Measurements from ENCODE around the gene JADE2. TPM values are rescaled to one million over a fixed set of nuclear protein-coding genes. Genes with fewer than 3 reads are reported as not detected.

JADE2 gene
- total RNA-seq, 2 donors from 2014 or later = 28.0 to 41.0 TPM

DNA sequence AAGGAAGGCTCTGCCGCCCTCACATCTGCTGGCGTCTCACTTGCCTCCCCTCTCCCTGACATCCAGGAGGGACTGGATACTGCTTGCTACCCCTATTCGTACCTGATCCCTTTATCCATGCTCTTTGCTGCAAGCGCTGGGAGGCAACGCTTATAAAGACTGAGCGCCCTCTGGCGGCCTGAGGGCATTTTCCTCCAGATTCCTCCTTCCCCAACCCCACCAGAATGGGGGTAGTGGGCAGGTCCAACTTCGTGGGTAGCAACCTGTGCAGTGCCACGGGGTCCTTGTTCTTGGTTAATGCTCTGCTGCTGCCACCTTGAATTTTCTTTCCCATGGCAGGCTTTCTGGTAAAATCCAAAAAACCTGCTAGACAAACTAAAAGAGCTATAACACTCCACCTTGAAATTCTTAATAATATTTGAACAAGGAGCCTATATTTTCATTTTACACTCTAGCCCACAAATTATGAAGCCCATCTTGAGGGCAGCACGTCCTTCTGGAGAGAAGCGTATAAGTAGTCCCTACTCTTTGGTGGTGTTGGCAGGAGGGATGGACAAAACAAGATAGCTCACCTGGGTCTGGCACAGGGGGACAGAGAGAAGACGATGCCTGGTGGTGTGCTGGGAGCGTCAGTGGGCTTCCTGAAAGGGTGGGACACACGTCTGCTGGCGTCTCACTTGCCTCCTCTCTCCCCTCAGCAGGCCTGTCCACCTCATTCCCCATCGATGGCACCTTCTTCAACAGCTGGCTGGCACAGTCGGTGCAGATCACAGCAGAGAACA, 52.5 kb downstream of the JADE2 start:
- Histone ChIP-seq H3K27ac (no peak overlapping the region), H3K4me3 (no peak overlapping the region), H3K9me3 (no peaks in the 10 kb centered on the region), H3K4me1 (peaks cover 15% of the 10 kb centered on the region), H3K36me3 (replicated peaks in 1 of 2; ENCODE audit: insufficient read depth in 1 of 2, low read depth in 2 of 2) (peaks cover 9 to 25% of the 10 kb centered on the region in 2 donors), H3K27me3 (no peaks in the 10 kb centered on the region)
- DNase-seq (peak; percentile 80 to 88 (median 82)), ATAC-seq (peak; percentile 73)
- TF ChIP-seq POLR2A (IDR thresholded peaks at IDR 0.05) (no peak), CTCF (IDR thresholded peaks at IDR 0.05) (peak; percentile 64 to 88 (median 81))
- intact Hi-C loops (cut with DNase I) = loop anchor here (5.0 to 10.0 kb wide), 3 partner anchors 46 to 276 kb away; no protein-coding TSS in a partner anchor
- 36 to 41% methylated on average over 16 to 17 of the region's 17 CpGs for WGBS, 2 donors

DNA sequence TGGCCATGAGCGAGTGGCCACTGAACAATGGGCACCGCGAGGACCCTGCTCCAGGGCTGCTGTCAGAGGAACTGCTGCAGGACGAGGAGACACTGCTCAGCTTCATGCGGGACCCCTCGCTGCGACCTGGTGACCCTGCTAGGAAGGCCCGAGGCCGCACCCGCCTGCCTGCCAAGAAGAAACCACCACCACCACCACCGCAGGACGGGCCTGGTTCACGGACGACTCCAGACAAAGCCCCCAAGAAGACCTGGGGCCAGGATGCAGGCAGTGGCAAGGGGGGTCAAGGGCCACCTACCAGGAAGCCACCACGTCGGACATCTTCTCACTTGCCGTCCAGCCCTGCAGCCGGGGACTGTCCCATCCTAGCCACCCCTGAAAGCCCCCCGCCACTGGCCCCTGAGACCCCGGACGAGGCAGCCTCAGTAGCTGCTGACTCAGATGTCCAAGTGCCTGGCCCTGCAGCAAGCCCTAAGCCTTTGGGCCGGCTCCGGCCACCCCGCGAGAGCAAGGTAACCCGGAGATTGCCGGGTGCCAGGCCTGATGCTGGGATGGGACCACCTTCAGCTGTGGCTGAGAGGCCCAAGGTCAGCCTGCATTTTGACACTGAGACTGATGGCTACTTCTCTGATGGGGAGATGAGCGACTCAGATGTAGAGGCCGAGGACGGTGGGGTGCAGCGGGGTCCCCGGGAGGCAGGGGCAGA, 53.3 kb downstream of the JADE2 start:
- no peak for ATAC-seq
- 93 to 96% methylated on average over 7 to 32 of the region's 32 CpGs for WGBS, 2 donors
- no peak for DNase-seq
- no peaks in the 10 kb centered on the region for H3K27me3 ChIP-seq
- TF ChIP-seq CTCF (IDR thresholded peaks at IDR 0.05) (no peak), POLR2A (IDR thresholded peaks at IDR 0.05) (no peak)
- H3K36me3 ChIP-seq (replicated peaks in 1 of 2; ENCODE audit: insufficient read depth in 1 of 2, low read depth in 2 of 2) = peaks cover 9 to 23% of the 10 kb centered on the region in 2 donors
- no peak overlapping the region for H3K4me3 ChIP-seq
- no peaks in the 10 kb centered on the region for H3K9me3 ChIP-seq
- peaks cover 15% of the 10 kb centered on the region for H3K4me1 ChIP-seq
- H3K27ac ChIP-seq = no peak overlapping the region
- intact Hi-C loops (cut with DNase I) = loop anchor here (5.0 to 10.0 kb wide), 3 partner anchors 46 to 276 kb away; no protein-coding TSS in a partner anchor

DNA sequence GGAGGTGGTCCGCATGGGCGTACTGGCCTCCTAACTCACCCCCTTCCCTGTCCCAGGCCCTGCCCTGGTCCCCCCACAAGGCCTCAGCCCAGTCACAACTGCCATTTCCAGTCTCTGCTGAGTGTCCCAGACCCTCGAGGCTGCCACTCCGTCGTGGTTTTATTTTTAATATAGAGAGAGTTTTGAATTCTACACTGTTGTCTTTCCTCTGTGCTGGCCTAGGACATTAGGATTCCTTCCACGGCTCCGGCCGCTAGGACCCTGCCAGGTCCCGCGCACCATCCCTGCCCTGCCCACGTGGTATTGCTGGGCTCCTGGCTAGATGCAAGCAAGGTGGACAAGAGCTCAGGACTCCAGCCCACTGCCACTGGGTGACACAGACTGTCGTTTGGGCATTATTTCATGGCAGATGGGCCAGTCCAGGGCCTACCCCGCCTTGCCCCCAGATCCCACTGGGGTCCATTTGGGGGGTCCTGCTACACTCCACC, 53.9 kb downstream of the JADE2 start:
- Histone ChIP-seq H3K27me3 (no peaks in the 10 kb centered on the region), H3K36me3 (replicated peaks in 1 of 2; ENCODE audit: insufficient read depth in 1 of 2, low read depth in 2 of 2) (peaks cover 9 to 19% of the 10 kb centered on the region in 2 donors), H3K4me3 (no peak overlapping the region), H3K27ac (no peak overlapping the region), H3K9me3 (no peaks in the 10 kb centered on the region), H3K4me1 (peaks cover 15% of the 10 kb centered on the region)
- DNase-seq (no peak), ATAC-seq (no peak)
- no peak for TF ChIP-seq CTCF (IDR thresholded peaks at IDR 0.05)
- TF ChIP-seq POLR2A (IDR thresholded peaks at IDR 0.05) = no peak
- 88% methylated on average over 12 to 13 of the region's 13 CpGs for WGBS, 2 donors
- intact Hi-C loops (cut with DNase I) = loop anchor here (5.0 to 10.0 kb wide), 3 partner anchors 47 to 277 kb away; no protein-coding TSS in a partner anchor

GRCh38 chr5:134580001-134580460, 54.6 kb downstream of the JADE2 start:
- Histone ChIP-seq H3K27ac (no peak overlapping the region), H3K27me3 (no peaks in the 10 kb centered on the region), H3K4me3 (no peak overlapping the region), H3K9me3 (no peaks in the 10 kb centered on the region), H3K36me3 (replicated peaks in 1 of 2; ENCODE audit: insufficient read depth in 1 of 2, low read depth in 2 of 2) (peaks cover 9 to 15% of the 10 kb centered on the region in 2 donors), H3K4me1 (peaks cover 15% of the 10 kb centered on the region)
- ATAC-seq (no peak), DNase-seq (no peak)
- no peak for TF ChIP-seq POLR2A (IDR thresholded peaks at IDR 0.05)
- 75 to 80% methylated on average over 8 to 10 of the region's 14 CpGs for WGBS, 2 donors
- intact Hi-C loops (cut with DNase I) = no loop called here
